ENCODE results near the gene RELN. TPM values are rescaled to one million over a fixed set of nuclear protein-coding genes. Genes with fewer than 3 reads are reported as not detected.

The RELN gene
- total and polyA plus RNA-seq, 9 donors: 0.68 to 8.7 (median 2.7) TPM

GRCh38 chr7:103990991-103991390, 1.5 kb upstream of the RELN start:
- no peaks in the 10 kb centered on the region for H3K27me3 ChIP-seq
- no peaks in the 10 kb centered on the region for H3K4me1 ChIP-seq (ENCODE audit: insufficient read depth)
- TF ChIP-seq EP300 (IDR thresholded peaks at IDR 0.05) (no peak), CTCF (IDR thresholded peaks at IDR 0.05) (no peak), POLR2A (IDR thresholded peaks at IDR 0.05) (no peak)
- no peak overlapping the region for H3K27ac ChIP-seq
- H3K36me3 ChIP-seq: no peaks in the 10 kb centered on the region
- intact Hi-C loops (cut with DNase I): no loop called here
- H3K4me3 ChIP-seq: no peak overlapping the region
- DNase-seq: no peak
- no peaks in the 10 kb centered on the region for H3K9me3 ChIP-seq
- WGBS, 3 donors: 32 to 38% (median 38%) methylated on average over 4 of the region's 4 CpGs

GRCh38 chr7:103989785-103990767, 618 bp upstream of the RELN start:
- H3K27ac ChIP-seq: no peak overlapping the region
- TF ChIP-seq EP300 (IDR thresholded peaks at IDR 0.05): no peak
- no peak for TF ChIP-seq POLR2A (IDR thresholded peaks at IDR 0.05)
- no peak for TF ChIP-seq CTCF (IDR thresholded peaks at IDR 0.05)

DNA sequence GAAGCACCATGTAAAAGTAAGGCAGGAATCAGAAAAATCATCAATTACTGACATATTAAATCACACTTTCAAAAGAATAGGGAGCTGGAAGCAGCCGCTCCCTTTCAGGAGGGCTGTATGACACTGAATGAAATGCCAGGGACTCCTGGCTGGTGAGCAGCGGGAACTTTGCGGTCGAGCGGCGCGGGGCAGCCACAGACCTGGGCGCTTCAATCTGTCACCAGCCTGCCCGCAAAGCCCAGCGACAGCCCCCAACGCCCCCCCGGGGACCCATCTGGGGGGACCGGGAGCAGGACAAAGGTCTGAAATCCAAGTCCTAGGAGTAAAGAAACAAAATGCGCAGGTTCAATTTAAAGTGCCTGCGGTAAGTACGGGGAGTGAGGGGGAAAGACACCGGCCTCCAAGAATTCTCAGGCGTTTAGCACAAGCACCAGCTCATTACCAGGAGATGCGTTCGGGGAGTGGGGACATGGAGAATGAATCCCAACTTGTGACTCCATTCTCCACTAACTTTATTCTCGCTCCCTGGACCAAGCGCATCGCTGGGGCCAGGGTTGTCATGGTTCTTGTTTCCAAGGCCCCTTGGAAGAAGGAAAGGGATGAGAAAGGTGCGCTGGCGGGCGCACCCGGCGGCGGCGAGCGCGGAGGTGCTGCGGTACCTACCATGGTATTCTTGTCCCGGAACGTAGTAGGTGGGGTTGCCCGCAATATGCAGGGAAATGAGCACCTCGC, 824 bp downstream of the RELN start:
- Histone ChIP-seq H3K27ac (no peak overlapping the region), H3K36me3 (no peaks in the 10 kb centered on the region), H3K4me1 (ENCODE audit: insufficient read depth) (no peaks in the 10 kb centered on the region), H3K4me3 (no peak overlapping the region), H3K9me3 (no peaks in the 10 kb centered on the region), H3K27me3 (no peaks in the 10 kb centered on the region)
- TF ChIP-seq EP300 (IDR thresholded peaks at IDR 0.05): no peak
- no peak for TF ChIP-seq CTCF (IDR thresholded peaks at IDR 0.05)
- TF ChIP-seq POLR2A (IDR thresholded peaks at IDR 0.05): no peak
- WGBS, 3 donors: 4 to 5% (median 5%) methylated on average over 37 of the region's 37 CpGs
- intact Hi-C loops (cut with DNase I): no loop called here
- no peak for DNase-seq

More at GRCh38 chr7:103989785-103990767, 618 bp upstream of the RELN start:
- Histone ChIP-seq H3K4me3 (peak overlapping the region; percentile 4), H3K9me3 (no peaks in the 10 kb centered on the region), H3K36me3 (no peaks in the 10 kb centered on the region), H3K4me1 (ENCODE audit: insufficient read depth) (no peaks in the 10 kb centered on the region), H3K27me3 (no peaks in the 10 kb centered on the region)
- DNase-seq: no peak
- 0 to 1% (median 0%) methylated on average over 54 to 80 of the region's 80 CpGs for WGBS, 3 donors
- intact Hi-C loops (cut with DNase I): no loop called here

DNA sequence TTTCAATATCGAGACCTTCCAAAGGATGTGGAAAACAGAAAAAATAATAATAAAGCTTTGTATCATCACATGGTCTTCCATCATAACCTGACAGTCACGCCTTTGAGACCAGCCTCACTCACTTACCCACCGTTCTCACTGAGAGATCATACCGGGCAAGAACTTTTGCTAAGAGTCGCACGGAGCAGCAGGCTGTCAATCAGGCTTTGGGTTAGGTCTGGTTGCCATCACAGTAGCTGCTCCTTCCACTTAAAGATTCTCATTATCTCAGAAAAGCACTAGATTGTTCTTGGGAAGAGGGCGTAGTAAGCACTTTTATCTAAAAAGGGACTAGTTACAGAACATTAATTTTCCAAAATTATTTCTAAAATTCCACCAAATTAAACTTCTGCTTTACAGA, 2.0 kb downstream of the RELN start:
- H3K27ac ChIP-seq: no peak overlapping the region
- H3K4me3 ChIP-seq: no peak overlapping the region
- no peaks in the 10 kb centered on the region for H3K4me1 ChIP-seq (ENCODE audit: insufficient read depth)
- WGBS, 3 donors: 68 to 72% (median 71%) methylated on average over 7 of the region's 7 CpGs
- no peaks in the 10 kb centered on the region for H3K36me3 ChIP-seq
- H3K9me3 ChIP-seq: no peaks in the 10 kb centered on the region
- DNase-seq: no peak
- no peaks in the 10 kb centered on the region for H3K27me3 ChIP-seq
- no peak for TF ChIP-seq EP300 (IDR thresholded peaks at IDR 0.05)
- no peak for TF ChIP-seq CTCF (IDR thresholded peaks at IDR 0.05)
- no peak for TF ChIP-seq POLR2A (IDR thresholded peaks at IDR 0.05)
- intact Hi-C loops (cut with DNase I): no loop called here
